ENCODE results near the gene NPW. TPM values are rescaled to one million over a fixed set of nuclear protein-coding genes. Genes with fewer than 3 reads are reported as not detected.

The NPW gene
- total RNA-seq, 2 experiments from 2014 or later: 0.85 to 3.7 TPM

DNA sequence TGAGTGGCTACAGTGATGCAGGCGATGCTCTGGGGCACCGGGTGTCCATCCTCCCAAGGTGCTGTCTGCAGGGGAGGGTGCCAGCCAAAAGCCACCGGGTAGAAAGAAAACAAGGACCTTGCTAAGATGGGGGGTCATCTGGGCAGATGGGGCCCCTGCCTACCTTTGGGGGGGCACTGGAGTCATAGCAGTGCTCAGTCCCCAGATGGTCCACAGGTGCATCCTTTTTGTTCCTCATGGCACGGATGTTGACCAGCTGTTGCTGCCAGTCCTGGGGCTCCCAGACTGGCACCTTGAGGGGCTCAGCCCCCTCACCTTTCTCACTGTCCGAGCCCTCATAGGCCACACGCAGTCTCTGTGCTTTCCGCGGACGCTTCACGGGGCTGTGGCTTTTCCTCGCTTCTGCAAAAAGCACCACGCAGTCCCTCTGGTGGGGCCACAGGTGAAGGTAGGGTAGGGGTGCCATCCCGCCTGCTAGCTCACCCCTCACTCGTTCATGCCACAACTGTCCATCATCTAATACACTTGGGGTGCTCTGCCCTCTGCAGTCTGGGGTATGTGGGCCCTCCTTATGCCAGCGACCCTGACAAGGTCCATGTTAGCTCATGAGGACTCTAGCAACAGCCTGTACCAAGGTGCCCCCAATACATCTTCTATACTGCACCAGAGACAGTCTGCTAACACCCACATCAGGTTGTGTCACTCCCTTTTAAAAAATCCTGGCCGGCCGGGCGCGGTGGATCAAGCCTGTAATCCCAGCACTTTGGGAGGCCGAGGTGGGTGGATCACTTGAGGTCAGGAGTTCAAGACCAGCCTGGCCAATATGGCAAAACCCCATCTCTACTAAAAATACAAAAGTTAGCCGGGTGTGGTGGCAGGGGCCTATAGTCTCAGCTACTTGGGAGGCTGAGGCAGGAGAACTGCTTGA lies 26.6 kb downstream of the NPW start:
- Histone ChIP-seq H3K27ac (ENCODE audit: low read depth, low read length, poor library complexity, severe bottlenecking) (no peak overlapping the region), H3K79me2 (ENCODE audit: insufficient read depth, low read depth, low read length) (peaks cover 12% of the 10 kb centered on the region; the same call in 1 of the 2 replicates), H3K4me1 (ENCODE audit: insufficient read depth, low read length, poor library complexity, severe bottlenecking) (peaks cover 20% of the 10 kb centered on the region), H4K20me1 (ENCODE audit: insufficient read depth, low read length) (no peaks in the 10 kb centered on the region; the same call in 1 of the 2 replicates), H3K36me3 (ENCODE audit: insufficient read depth, low read length) (peaks cover 19% of the 10 kb centered on the region; the same call in 1 of the 2 replicates), H2AFZ (ENCODE audit: low read length) (no peak overlapping the region), H3K9me2 (ENCODE audit: insufficient read depth, low read length) (no peaks in the 10 kb centered on the region), H3K9me3 (ENCODE audit: low read length) (no peaks in the 10 kb centered on the region), H3K4me2 (ENCODE audit: low read length) (peak overlapping the region; percentile 97), H3K4me3 (ENCODE audit: low read depth, low read length, poor library complexity, severe bottlenecking) (peak overlapping the region; percentile 99)
- ChIA-PET CTCF (ENCODE audit: unreplicated experiment) (no interaction called here), POLR2A (interaction anchor here (1.4 kb wide), 1 partner anchor 54 kb away, joined by 4 read pairs; no protein-coding TSS in a partner anchor)
- BruUV-seq (replicated peaks): no TSS peak
- intact Hi-C loops (cut with micrococcal nuclease; ENCODE audit: unreplicated experiment): loop anchor here (2.0 kb wide), 1 partner anchor 23 kb away; no protein-coding TSS in a partner anchor
- no peak for DNase-seq (ENCODE audit: low spot score)
- TF ChIP-seq, protein P1, sequence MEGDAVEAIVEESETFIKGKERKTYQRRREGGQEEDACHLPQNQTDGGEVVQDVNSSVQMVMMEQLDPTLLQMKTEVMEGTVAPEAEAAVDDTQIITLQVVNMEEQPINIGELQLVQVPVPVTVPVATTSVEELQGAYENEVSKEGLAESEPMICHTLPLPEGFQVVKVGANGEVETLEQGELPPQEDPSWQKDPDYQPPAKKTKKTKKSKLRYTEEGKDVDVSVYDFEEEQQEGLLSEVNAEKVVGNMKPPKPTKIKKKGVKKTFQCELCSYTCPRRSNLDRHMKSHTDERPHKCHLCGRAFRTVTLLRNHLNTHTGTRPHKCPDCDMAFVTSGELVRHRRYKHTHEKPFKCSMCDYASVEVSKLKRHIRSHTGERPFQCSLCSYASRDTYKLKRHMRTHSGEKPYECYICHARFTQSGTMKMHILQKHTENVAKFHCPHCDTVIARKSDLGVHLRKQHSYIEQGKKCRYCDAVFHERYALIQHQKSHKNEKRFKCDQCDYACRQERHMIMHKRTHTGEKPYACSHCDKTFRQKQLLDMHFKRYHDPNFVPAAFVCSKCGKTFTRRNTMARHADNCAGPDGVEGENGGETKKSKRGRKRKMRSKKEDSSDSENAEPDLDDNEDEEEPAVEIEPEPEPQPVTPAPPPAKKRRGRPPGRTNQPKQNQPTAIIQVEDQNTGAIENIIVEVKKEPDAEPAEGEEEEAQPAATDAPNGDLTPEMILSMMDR (conservative IDR thresholded peaks at IDR 0.05; ENCODE audit: low read length): no peak
- no peak for TF ChIP-seq EZH2phosphoT487 (IDR thresholded peaks at IDR 0.05; ENCODE audit: borderline replicate concordance, low read depth, low read length)

DNA sequence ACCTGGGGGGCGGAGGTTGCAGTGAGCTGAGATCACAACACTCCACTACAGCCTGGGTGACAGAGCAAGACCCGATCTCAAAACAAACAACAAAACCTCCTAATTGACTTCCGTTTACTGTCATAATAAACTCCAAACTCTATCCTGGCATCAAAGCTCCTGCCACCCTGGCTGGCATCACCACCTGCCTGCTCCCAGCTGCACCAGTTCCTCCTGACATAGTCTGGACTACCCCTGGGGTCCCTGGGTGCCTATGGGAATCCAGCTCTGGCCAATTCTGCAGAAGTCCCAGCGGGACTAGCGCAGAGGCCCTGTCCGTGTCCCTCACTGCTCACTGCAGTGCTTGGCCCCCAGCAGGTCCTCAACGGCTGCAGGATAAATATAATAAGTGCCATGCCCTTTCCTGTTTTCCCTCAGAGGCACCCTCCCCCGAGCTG lies 27.3 kb downstream of the NPW start:
- Histone ChIP-seq H4K20me1 (ENCODE audit: insufficient read depth, low read length) (no peaks in the 10 kb centered on the region; the same call in 1 of the 2 replicates), H3K79me2 (ENCODE audit: insufficient read depth, low read depth, low read length) (peaks cover 12% of the 10 kb centered on the region; the same call in 1 of the 2 replicates), H2AFZ (ENCODE audit: low read length) (peak overlapping the region; percentile 79; the same call in 1 of the 2 replicates), H3K27ac (ENCODE audit: low read depth, low read length, poor library complexity, severe bottlenecking) (peak overlapping the region; percentile 32), H3K4me1 (ENCODE audit: insufficient read depth, low read length, poor library complexity, severe bottlenecking) (peaks cover 20% of the 10 kb centered on the region), H3K4me2 (ENCODE audit: low read length) (peak overlapping the region; percentile 97), H3K4me3 (ENCODE audit: low read depth, low read length, poor library complexity, severe bottlenecking) (peak overlapping the region; percentile 99), H3K9me3 (ENCODE audit: low read length) (no peaks in the 10 kb centered on the region), H3K9me2 (ENCODE audit: insufficient read depth, low read length) (no peaks in the 10 kb centered on the region), H3K36me3 (ENCODE audit: insufficient read depth, low read length) (peaks cover 22% of the 10 kb centered on the region; the same call in 1 of the 2 replicates)
- BruUV-seq (replicated peaks): no TSS peak
- ChIA-PET CTCF (ENCODE audit: unreplicated experiment) (no interaction called here), POLR2A (interaction anchor here (1.4 kb wide), 1 partner anchor 55 kb away, joined by 4 read pairs; no protein-coding TSS in a partner anchor)
- intact Hi-C loops (cut with micrococcal nuclease; ENCODE audit: unreplicated experiment): loop anchor here (2.0 kb wide), 1 partner anchor 24 kb away; no protein-coding TSS in a partner anchor
- TF ChIP-seq EZH2phosphoT487 (IDR thresholded peaks at IDR 0.05; ENCODE audit: borderline replicate concordance, low read depth, low read length): no peak
- TF ChIP-seq, protein P1 (conservative IDR thresholded peaks at IDR 0.05; ENCODE audit: low read length): no peak
- DNase-seq (ENCODE audit: low spot score): no peak

Measured in OCI-LY7 (cell line).